Kidney capillary endothelial cell (primary cell): Measurements from ENCODE around the gene POM121L12.

ENCODE experiments used
- DNase-seq: peaks from one replicate; pipeline ENCODE4 v3.0.0-alpha.2; 2018; ENCODE audit warnings: low spot score

Gene POM121L12

GRCh38 chr7:53035499-53036412 lies at the start of gene POM121L12:
POM121L12 (plus strand) TSS chr7:53035633; CDS start chr7:53035672, 39 bp downstream.
- no peak for DNase-seq

GRCh38 chr7:52992001-52992400 lies 43.4 kb upstream of the POM121L12 start:
- DNase-seq: no peak

- DNase-seq: no peak
These were observed 42.8 kb upstream of the POM121L12 start for GRCh38 chr7:52992479-52993162.

- DNase-seq: no peak
These were observed 39.8 kb upstream of the POM121L12 start for GRCh38 chr7:52995676-52996075.

- DNase-seq: no peak
These were observed 34.2 kb upstream of the POM121L12 start for GRCh38 chr7:53001221-53001620.

- DNase-seq: no peak
These were observed 33.0 kb upstream of the POM121L12 start for GRCh38 chr7:53002389-53002788.

GRCh38 chr7:53003653-53004445 lies 31.6 kb upstream of the POM121L12 start:
- no peak for DNase-seq

GRCh38 chr7:53013925-53014324 lies 21.5 kb upstream of the POM121L12 start:
- no peak for DNase-seq

- DNase-seq: no peak
These were observed 20.0 kb upstream of the POM121L12 start for GRCh38 chr7:53015463-53015862.

- no peak for DNase-seq
These were observed 12.5 kb upstream of the POM121L12 start for GRCh38 chr7:53022893-53023292.

- no peak for DNase-seq
These were observed 13.2 kb downstream of the POM121L12 start for GRCh38 chr7:53048638-53049037.

GRCh38 chr7:53050433-53050832 lies 15.0 kb downstream of the POM121L12 start:
- DNase-seq: no peak

- no peak for DNase-seq
These were observed 24.2 kb downstream of the POM121L12 start for GRCh38 chr7:53059591-53059990.

- DNase-seq: no peak
These were observed 24.6 kb downstream of the POM121L12 start for GRCh38 chr7:53060066-53060465.

GRCh38 chr7:53062796-53063195 lies 27.4 kb downstream of the POM121L12 start:
- no peak for DNase-seq

- no peak for DNase-seq
These were observed 33.2 kb downstream of the POM121L12 start for GRCh38 chr7:53068673-53069072.

- DNase-seq: peak; percentile 32
These were observed 35.5 kb downstream of the POM121L12 start for GRCh38 chr7:53070883-53071282.
